Kidney epithelial cell (primary cell): ENCODE data around the gene CDK18. TPM values are rescaled to one million over a fixed set of nuclear protein-coding genes. Genes with fewer than 3 reads are reported as not detected.

Experiments used
- DNase-seq: peaks from one replicate; pipeline ENCODE4 v3.0.0-alpha.2; 2010; ENCODE audit warnings: low read depth
- H3K27me3 ChIP-seq: 2 replicates; pipeline ENCODE4 v1.6.0; 2011; ENCODE audit warnings: low read length; ENCODE audit not compliant: control insufficient read depth, insufficient read depth
- H3K36me3 ChIP-seq: 2 replicates; pipeline ENCODE4 v1.5.1; 2011; ENCODE audit warnings: low read length; ENCODE audit not compliant: control insufficient read depth, insufficient read depth
- H3K4me3 ChIP-seq: 2 replicates; pipeline ENCODE4 v1.5.1; 2011; ENCODE audit warnings: low read depth, mild to moderate bottlenecking, control low read depth, low read length
- CTCF ChIP-seq: IDR thresholded peaks from 2 replicates; pipeline ENCODE4 v1.5.1; 2011; ENCODE audit warnings: mild to moderate bottlenecking, moderate library complexity, low read length, control low read depth, inconsistent platforms; ENCODE audit not compliant: insufficient read depth, poor library complexity, severe bottlenecking
- total RNA-seq: library from RNA; depleted of rRNA; stranded (reverse); fragments of >200 nt; gene quantifications from 2 replicates; pipeline ENCODE4 v1.2.3, GENCODE V29; 2015

CDK18 gene
- total RNA-seq, 1 donor from 2014 or later, result 12.1 TPM

DNA sequence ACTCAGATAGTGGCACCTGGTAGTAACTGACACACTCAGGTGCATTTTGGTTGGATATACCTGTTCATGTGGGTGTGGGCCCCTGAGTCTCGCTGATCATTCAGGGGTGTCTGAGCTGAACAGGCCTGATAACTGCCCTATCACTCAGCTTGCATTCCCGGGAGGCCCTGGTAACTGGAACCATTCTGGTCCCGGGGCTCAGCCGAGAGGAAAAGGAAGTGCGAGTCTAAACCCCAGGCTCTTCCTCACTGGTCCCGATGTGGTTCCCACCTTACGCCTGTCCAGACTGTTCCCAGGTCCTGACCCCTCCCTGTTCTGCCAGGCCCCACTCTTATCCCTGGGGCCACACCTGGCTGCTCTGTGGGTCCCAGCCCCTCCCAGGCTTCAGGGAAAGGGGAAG is 11.7 kb upstream of the CDK18 start:
- DNase-seq, result no peak
- Histone ChIP-seq H3K4me3 (no peak overlapping the region), H3K27me3 (peaks cover 2% of the 10 kb centered on the region), H3K36me3 (no peaks in the 10 kb centered on the region)
- no peak for TF ChIP-seq CTCF

- Histone ChIP-seq H3K27me3 (peaks cover 2% of the 10 kb centered on the region), H3K4me3 (no peak overlapping the region), H3K36me3 (no peaks in the 10 kb centered on the region)
- peak; percentile 65 for DNase-seq
- TF ChIP-seq CTCF, result no peak
Observed at GRCh38 chr1:205493241-205494085, 11.0 kb upstream of the CDK18 start.

- DNase-seq, result no peak
- Histone ChIP-seq H3K27me3 (peaks cover 2% of the 10 kb centered on the region), H3K4me3 (no peak overlapping the region), H3K36me3 (no peaks in the 10 kb centered on the region)
- TF ChIP-seq CTCF, result no peak
Observed at GRCh38 chr1:205494115-205494514, 10.4 kb upstream of the CDK18 start.

GRCh38 chr1:205495237-205495823 is 9.1 kb upstream of the CDK18 start:
- H3K36me3 ChIP-seq, result no peaks in the 10 kb centered on the region
- no peaks in the 10 kb centered on the region for H3K27me3 ChIP-seq
- no peak overlapping the region for H3K4me3 ChIP-seq
- DNase-seq, result no peak
- TF ChIP-seq CTCF, result no peak

DNA sequence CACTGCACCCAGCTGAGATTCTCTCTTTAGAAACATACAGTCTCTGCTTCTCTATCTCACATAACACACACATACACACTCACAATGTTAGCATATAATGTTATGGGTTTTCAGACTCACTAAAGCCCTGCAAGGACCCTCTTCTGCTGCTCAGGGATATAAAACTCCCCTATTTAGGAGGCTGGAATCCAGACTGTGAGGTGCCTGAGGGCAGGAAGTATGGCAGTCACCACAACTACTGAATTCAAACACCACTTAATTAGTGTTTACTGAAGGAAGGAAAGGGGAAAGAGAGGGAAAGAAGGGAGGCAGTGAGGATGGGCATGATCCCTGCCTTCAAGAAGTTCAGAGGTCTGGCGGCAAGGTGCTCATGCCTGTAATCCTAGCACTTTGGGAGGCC is 7.8 kb upstream of the CDK18 start:
- no peaks in the 10 kb centered on the region for H3K36me3 ChIP-seq
- no peak overlapping the region for H3K4me3 ChIP-seq
- no peaks in the 10 kb centered on the region for H3K27me3 ChIP-seq
- no peak for DNase-seq
- no peak for TF ChIP-seq CTCF
